Stimulated activated naive CD8-positive, alpha-beta T cell treated with anti-CD3 and anti-CD28 coated beads, Interleukin-15, amount 100 ng/mL, for 72 hours (primary cell): Measurements from ENCODE around the gene CD47.
A peak's percentile ranks its signal among the peaks of the same experiment; 100 is the strongest.

Source experiments
- ATAC-seq: fragments of 150-1000 bp; cut with Tn5 transposase; 2 replicates; pipeline ENCODE4 v1.10.0; 2021; ENCODE audit warnings: mild to moderate bottlenecking, moderate library complexity
- DNase-seq, 2 donors: peaks; one replicate each; pipeline ENCODE4 v3.0.0; 2021 to 2022
- H3K27ac Mint-ChIP-seq, 2 donors: one replicate each; pipeline ENCODE4 v1.8.0; 2022; ENCODE audit warnings: mild to moderate bottlenecking in 2 of 2, mixed read lengths in 2 of 2, moderate library complexity in 2 of 2
- H3K27me3 Mint-ChIP-seq: one replicate; pipeline ENCODE4 v1.8.0; 2022; ENCODE audit warnings: mixed read lengths
- H3K4me1 Mint-ChIP-seq: one replicate; pipeline ENCODE4 v1.8.0; 2022; ENCODE audit warnings: mild to moderate bottlenecking, mixed read lengths
- H3K4me3 Mint-ChIP-seq, 2 donors: one replicate each; pipeline ENCODE4 v1.8.0; 2022; ENCODE audit warnings: mild to moderate bottlenecking in 2 of 2, mixed read lengths in 2 of 2, moderate library complexity in 1 of 2
- H3K9me3 Mint-ChIP-seq, 2 donors: one replicate each; pipeline ENCODE4 v1.8.0; 2022; ENCODE audit warnings: mixed read lengths in 2 of 2

CD47 gene

GRCh38 chr3:108124337-108125152 lies 33.7 kb upstream of the CD47 start:
- Mint-ChIP-seq H3K27me3 (no peaks in the 10 kb centered on the region), H3K9me3 (peaks cover 8 to 11% of the 10 kb centered on the region in 2 donors), H3K4me1 (peaks cover 78% of the 10 kb centered on the region), H3K27ac (peak overlapping the region; percentile 99 to 100), H3K4me3 (peak overlapping the region; percentile 93 to 99)
- ATAC-seq = peak; percentile 78
- DNase-seq = peak; percentile 68 to 81

GRCh38 chr3:108123326-108123725 lies 32.5 kb upstream of the CD47 start:
- Mint-ChIP-seq H3K4me3 (peak overlapping the region; percentile 55 to 99), H3K9me3 (peaks cover 3 to 14% of the 10 kb centered on the region in 2 donors), H3K4me1 (peaks cover 78% of the 10 kb centered on the region), H3K27ac (peak overlapping the region in 1 of 2 donors; percentile 62), H3K27me3 (no peaks in the 10 kb centered on the region)
- DNase-seq (no peak), ATAC-seq (no peak)

DNA sequence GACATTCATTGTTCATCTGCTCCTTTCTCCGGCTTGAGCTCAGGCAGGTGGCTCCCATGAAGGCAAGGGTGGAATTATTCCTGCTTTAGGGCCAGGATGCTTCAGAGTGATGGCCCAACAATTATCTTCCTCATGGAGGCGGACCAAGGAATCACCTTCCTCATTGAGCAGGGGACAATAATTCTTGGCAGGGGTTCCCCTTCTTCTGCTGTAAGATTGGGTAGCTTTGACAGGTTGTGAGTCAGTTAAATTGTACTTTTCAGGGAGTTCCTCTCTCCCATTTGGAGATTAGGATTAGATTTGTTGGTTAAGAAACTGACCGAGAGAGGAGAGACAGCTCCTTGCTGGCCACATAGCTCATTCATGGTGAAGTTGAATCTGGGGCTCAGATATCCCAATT lies 31.4 kb upstream of the CD47 start:
- no peak for DNase-seq
- no peak for ATAC-seq
- Mint-ChIP-seq H3K27ac (peak overlapping the region in 1 of 2 donors; percentile 72), H3K9me3 (peaks cover 0 to 11% of the 10 kb centered on the region in 2 donors), H3K4me3 (no peak overlapping the region), H3K27me3 (no peaks in the 10 kb centered on the region), H3K4me1 (peaks cover 80% of the 10 kb centered on the region)

DNA sequence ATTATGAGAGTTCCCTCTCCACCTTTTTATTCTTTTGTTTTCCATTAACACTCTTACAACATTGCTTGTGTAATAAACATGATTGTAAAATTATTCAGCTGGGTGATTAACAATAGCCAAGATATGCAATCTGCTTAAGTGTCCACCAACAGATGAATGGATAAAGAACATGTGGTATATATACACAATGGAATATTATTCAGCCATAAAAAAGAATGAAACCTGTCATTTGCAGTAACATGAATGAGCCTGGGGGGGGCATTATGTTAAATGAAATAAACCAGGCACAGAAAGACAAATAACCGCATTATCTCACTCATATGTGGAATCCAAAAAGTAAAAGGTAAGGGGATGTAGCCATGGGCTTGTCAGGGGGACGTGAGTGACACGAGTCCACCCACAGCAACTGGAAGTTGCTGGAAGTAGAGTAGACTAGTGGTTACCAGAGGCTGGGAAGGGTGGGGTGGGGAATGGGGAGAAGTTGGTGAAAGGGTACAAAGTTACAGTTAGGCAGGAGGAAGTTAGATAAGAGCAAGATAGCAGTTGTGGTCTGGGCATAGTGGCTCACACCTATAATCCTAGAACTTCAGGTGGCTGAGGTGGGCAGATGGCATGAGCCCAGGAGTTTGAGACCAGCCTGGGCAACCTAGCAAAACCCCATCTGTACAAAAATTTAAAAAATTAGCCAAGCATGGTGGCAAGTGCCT lies 28.7 kb upstream of the CD47 start:
- Mint-ChIP-seq H3K4me1 (peaks cover 69% of the 10 kb centered on the region), H3K4me3 (no peak overlapping the region), H3K27me3 (no peaks in the 10 kb centered on the region), H3K9me3 (peaks cover 0 to 11% of the 10 kb centered on the region in 2 donors), H3K27ac (peak overlapping the region in 1 of 2 donors; percentile 36)
- ATAC-seq (no peak), DNase-seq (no peak)

GRCh38 chr3:108118038-108118768 lies 27.4 kb upstream of the CD47 start:
- Mint-ChIP-seq H3K4me3 (peak overlapping the region; percentile 24 to 51), H3K4me1 (peaks cover 55% of the 10 kb centered on the region), H3K27ac (no peak overlapping the region), H3K27me3 (no peaks in the 10 kb centered on the region), H3K9me3 (peaks cover 0 to 11% of the 10 kb centered on the region in 2 donors)
- DNase-seq (no peak), ATAC-seq (peak; percentile 84)

DNA sequence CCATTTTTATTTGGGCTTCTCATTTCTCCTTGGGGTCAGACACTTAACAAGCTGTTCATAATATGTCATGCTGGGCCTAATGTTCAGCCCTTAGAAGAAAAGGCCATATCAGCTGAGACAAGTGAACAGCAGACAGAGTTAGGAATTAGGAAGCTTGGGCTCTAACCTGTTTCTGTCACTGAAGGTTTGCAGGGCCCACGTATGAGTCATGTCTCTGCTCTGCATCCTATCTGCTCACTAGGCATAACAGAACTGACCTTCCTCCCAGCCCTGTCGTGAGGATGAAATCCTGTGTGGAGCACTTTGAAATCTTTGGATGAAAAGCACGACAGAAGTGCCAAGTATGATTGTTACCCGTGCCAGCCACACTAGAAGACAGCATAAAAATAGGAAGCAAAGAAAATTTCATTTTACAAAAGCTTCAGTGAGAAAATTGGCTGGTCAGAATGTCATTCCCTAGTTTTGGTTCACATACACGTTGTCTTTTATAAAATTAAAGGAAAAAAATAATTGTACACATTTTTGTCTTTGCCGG lies 26.5 kb upstream of the CD47 start:
- Mint-ChIP-seq H3K27ac (peak overlapping the region in 1 of 2 donors; percentile 43), H3K9me3 (peaks cover 0 to 11% of the 10 kb centered on the region in 2 donors)

GRCh38 chr3:108114423-108115065 lies 23.7 kb upstream of the CD47 start:
- Mint-ChIP-seq H3K27ac (no peak overlapping the region), H3K27me3 (no peaks in the 10 kb centered on the region), H3K9me3 (peaks cover 0 to 8% of the 10 kb centered on the region in 2 donors), H3K4me3 (no peak overlapping the region), H3K4me1 (peaks cover 27% of the 10 kb centered on the region)
- DNase-seq = no peak
- ATAC-seq = no peak

More for the DNA sequence above, 26.5 kb upstream of the CD47 start:
- no peaks in the 10 kb centered on the region for H3K27me3 Mint-ChIP-seq
- no peak for DNase-seq
- H3K4me1 Mint-ChIP-seq = peaks cover 47% of the 10 kb centered on the region
- ATAC-seq = peak; percentile 48
- H3K4me3 Mint-ChIP-seq = no peak overlapping the region

DNA sequence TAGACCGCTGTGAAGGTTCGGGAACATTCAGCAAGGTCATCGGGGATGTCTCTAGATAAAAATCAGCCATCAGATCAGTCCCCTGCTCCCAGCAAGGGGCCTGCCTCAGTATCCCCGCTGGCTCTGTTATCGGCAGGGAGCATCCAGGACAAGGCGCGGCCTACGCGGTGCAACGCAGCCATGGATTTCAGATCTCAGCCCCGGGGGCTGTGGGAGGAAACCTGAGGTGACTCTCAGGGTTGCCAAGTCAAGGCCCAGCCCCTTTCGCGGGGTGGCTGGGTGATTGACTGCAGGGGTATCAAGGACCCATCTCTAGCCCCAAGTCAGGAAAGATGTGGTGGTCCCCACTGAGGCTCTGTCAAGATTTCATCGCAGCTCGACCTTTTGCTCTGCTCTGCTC lies 23.1 kb upstream of the CD47 start:
- Mint-ChIP-seq H3K27ac (no peak overlapping the region), H3K27me3 (no peaks in the 10 kb centered on the region), H3K4me3 (no peak overlapping the region), H3K9me3 (peaks cover 0 to 3% of the 10 kb centered on the region in 2 donors), H3K4me1 (peaks cover 21% of the 10 kb centered on the region)
- DNase-seq (no peak), ATAC-seq (no peak)

- Mint-ChIP-seq H3K27me3 (no peaks in the 10 kb centered on the region), H3K4me1 (peaks cover 11% of the 10 kb centered on the region), H3K9me3 (no peaks in the 10 kb centered on the region), H3K4me3 (no peak overlapping the region), H3K27ac (no peak overlapping the region)
- DNase-seq (no peak), ATAC-seq (no peak)
Observed at GRCh38 chr3:108110934-108111333, 20.1 kb upstream of the CD47 start.

DNA sequence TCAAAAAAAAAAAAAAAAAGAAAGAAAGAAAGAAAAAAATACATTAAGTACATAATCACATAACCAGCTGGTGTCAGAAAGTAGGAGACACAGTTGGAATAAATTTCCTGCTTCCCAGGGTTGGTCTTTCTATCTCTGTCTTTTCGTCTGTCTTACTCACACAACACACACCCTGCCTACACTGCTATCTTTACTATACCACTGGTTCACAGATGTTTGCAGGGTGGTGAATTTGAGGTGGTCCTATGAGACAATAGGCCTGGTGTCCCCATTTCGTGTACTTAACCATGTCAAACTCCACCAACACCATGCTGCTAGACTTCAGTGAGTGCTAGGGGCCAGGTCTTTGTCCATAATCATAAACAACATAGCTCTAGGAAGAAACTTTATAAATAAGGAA lies 17.6 kb upstream of the CD47 start:
- no peaks in the 10 kb centered on the region for H3K27me3 Mint-ChIP-seq
- DNase-seq = no peak
- H3K27ac Mint-ChIP-seq = no peak overlapping the region
- no peaks in the 10 kb centered on the region for H3K9me3 Mint-ChIP-seq
- peaks cover 18% of the 10 kb centered on the region for H3K4me1 Mint-ChIP-seq
- no peak for ATAC-seq
- no peak overlapping the region for H3K4me3 Mint-ChIP-seq

DNA sequence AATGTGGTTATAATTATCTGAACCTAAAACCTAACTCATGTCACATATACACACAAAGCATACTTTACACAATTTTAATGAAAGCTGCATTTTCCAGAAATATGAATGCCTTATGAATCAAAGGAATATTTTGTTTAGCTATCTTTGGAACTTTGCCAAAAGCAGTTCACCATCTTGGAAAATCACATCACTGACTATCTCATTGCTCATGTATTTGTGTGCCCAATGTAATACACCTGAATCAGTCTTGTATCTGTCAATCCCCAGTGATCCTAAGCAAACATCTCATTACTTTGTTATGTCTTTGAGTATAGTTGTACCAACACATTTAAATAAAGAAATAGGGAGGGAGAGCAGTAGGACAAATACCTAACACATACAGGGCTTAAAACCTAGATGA lies 15.6 kb upstream of the CD47 start:
- Mint-ChIP-seq H3K27me3 (no peaks in the 10 kb centered on the region), H3K4me1 (peaks cover 35% of the 10 kb centered on the region), H3K4me3 (no peak overlapping the region), H3K9me3 (no peaks in the 10 kb centered on the region), H3K27ac (no peak overlapping the region)
- DNase-seq (no peak), ATAC-seq (no peak)

DNA sequence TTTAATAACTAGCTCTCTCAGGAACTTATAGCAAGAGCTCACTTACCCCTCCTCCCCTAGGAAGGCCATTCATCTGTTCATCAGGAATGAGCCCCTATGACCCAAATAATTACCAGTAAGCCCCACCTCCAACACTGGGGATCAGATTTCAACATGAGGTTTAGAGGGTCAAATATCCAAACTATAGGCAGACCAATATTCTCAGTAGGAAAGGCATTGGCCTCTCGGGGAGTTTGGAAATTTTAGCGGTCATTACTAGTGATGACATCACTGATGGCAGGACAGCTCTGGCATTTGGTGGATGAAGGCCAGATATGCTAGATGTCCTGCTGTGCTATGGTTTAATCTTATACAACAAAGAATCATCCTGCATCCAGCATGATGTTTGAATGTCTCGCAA lies 15.2 kb upstream of the CD47 start:
- DNase-seq (no peak), ATAC-seq (no peak)
- Mint-ChIP-seq H3K27me3 (no peaks in the 10 kb centered on the region), H3K27ac (no peak overlapping the region), H3K4me3 (no peak overlapping the region), H3K4me1 (peaks cover 39% of the 10 kb centered on the region), H3K9me3 (no peaks in the 10 kb centered on the region)

- Mint-ChIP-seq H3K27ac (no peak overlapping the region), H3K9me3 (no peaks in the 10 kb centered on the region), H3K27me3 (no peaks in the 10 kb centered on the region), H3K4me3 (no peak overlapping the region), H3K4me1 (peaks cover 58% of the 10 kb centered on the region)
- ATAC-seq = no peak
- DNase-seq = no peak
Observed at GRCh38 chr3:108103886-108104797, 13.3 kb upstream of the CD47 start.

DNA sequence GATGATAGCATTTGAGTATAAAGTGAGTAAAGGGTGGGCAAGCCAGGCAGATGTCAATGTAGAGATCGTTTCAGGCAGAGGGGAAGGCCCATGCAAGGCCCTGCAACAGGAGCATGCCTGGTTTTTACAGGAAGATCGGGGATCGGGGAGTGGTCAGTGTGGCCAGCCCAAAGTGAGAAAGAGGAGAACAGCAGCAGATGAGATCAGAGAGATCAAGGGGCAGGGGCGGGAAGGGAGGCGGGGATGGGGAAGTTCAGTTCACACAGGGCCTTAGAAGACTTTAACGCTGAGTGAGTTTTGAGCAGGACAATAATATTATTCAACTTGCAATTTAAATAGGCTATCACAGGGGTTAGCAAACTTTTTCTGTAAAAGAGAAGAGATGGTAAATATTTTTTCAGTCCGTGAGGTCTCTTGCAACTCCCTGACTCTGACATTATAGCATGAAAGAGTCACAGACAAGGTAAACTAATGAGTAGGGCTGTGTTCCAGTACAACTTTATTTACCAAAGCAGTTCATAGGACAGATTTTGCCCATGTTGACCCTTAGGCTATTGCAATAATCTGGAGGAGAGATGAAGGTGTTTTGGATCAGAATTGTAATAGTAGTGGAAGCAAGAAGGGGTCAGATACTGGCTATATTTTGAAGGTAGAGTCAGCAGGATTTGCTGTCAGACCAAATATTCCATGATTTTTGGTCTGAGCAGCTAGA lies 12.4 kb upstream of the CD47 start:
- Mint-ChIP-seq H3K27me3 (no peaks in the 10 kb centered on the region), H3K9me3 (no peaks in the 10 kb centered on the region), H3K27ac (no peak overlapping the region), H3K4me3 (no peak overlapping the region), H3K4me1 (peaks cover 59% of the 10 kb centered on the region)
- ATAC-seq = no peak
- DNase-seq = no peak
